Lower leg skin (tissue), 4 donors: Measurements from ENCODE around the gene ZPLD1. TPM values are rescaled to one million over a fixed set of nuclear protein-coding genes. Genes with fewer than 3 reads are reported as not detected.

Experiments
- DNase-seq, 2 donors: peaks; one replicate each; pipeline ENCODE4 v3.0.0-alpha.2; 2019; ENCODE audit warnings: low spot score in 2 of 2
- H3K4me3 ChIP-seq: fragments of 200-600 bp; sonication (generic); 2 replicates; pipeline ENCODE4 v1.5.1; 2017; ENCODE audit warnings: mild to moderate bottlenecking, low read depth; ENCODE audit not compliant: poor library complexity, severe bottlenecking
- CTCF ChIP-seq, 3 donors: fragments of 450-650 bp; IDR thresholded peaks; one replicate each; pipeline ENCODE4 v1.5.1; 2016; ENCODE audit warnings: antibody characterized with exemption in 3 of 3, mild to moderate bottlenecking in 3 of 3, moderate library complexity in 2 of 3
- POLR2A ChIP-seq, 2 donors: fragments of 450-650 bp; IDR thresholded peaks; one replicate each; pipeline ENCODE4 v1.6.1; 2016 to 2017; ENCODE audit warnings: antibody characterized with exemption in 2 of 2, mild to moderate bottlenecking in 1 of 2, moderate library complexity in 1 of 2
- WGBS, 2 donors: methylation state at CpG; one replicate each; pipeline ENCODE4 v1.1.5; 2018; 5-methylcytosine and 5-hydroxymethylcytosine counted together
- intact Hi-C: fragments of 100-400 bp; cut with DNase I; formaldehyde crosslinking; loops from one replicate; pipeline ENCODE4 v1.15.0; 2023; ENCODE audit warnings: low total_unique reads
- total RNA-seq, 4 donors: library from RNA; depleted of rRNA; stranded (reverse); fragments of >200 nt; gene quantifications; one replicate each; pipeline ENCODE4 v1.1.0, GENCODE V29; 2016

The ZPLD1 gene
- total RNA-seq, 4 donors from 2014 or later = 0.16 to 1.3 TPM; not detected in 2

- WGBS, 2 donors = 76 to 82% methylated on average over 4 of the region's 4 CpGs
- intact Hi-C loops = no loop called here
- no peak for DNase-seq
- no peak overlapping the region for H3K4me3 ChIP-seq
- TF ChIP-seq POLR2A (IDR thresholded peaks at IDR 0.05) (no peak), CTCF (IDR thresholded peaks at IDR 0.05) (no peak)
Observed at GRCh38 chr3:102476198-102476597, 41.4 kb downstream of the ZPLD1 start.

- no peak for DNase-seq
- 64 to 78% methylated on average over 1 of the region's 1 CpG for WGBS, 2 donors
Observed at GRCh38 chr3:102478160-102478559, 43.3 kb downstream of the ZPLD1 start.

GRCh38 chr3:102480139-102480538, 45.3 kb downstream of the ZPLD1 start:
- 34 to 37% methylated on average over 2 of the region's 2 CpGs for WGBS, 2 donors
- H3K4me3 ChIP-seq = no peak overlapping the region
- no peak for DNase-seq
- intact Hi-C loops = no loop called here
- TF ChIP-seq POLR2A (IDR thresholded peaks at IDR 0.05) = no peak
- TF ChIP-seq CTCF (IDR thresholded peaks at IDR 0.05) = no peak

More at GRCh38 chr3:102478160-102478559, 43.3 kb downstream of the ZPLD1 start:
- H3K4me3 ChIP-seq = no peak overlapping the region
- intact Hi-C loops = no loop called here
- TF ChIP-seq POLR2A (IDR thresholded peaks at IDR 0.05) = no peak
- TF ChIP-seq CTCF (IDR thresholded peaks at IDR 0.05) = no peak

GRCh38 chr3:102481050-102481449, 46.2 kb downstream of the ZPLD1 start:
- WGBS, 2 donors = 31 to 38% methylated on average over 4 of the region's 4 CpGs
- TF ChIP-seq CTCF (IDR thresholded peaks at IDR 0.05) = no peak
- TF ChIP-seq POLR2A (IDR thresholded peaks at IDR 0.05) = no peak
- DNase-seq = no peak
- H3K4me3 ChIP-seq = no peak overlapping the region
- intact Hi-C loops = no loop called here

- DNase-seq = no peak
- no peak overlapping the region for H3K4me3 ChIP-seq
- WGBS, 2 donors = 43 to 49% methylated on average over 3 of the region's 3 CpGs
- intact Hi-C loops = no loop called here
- TF ChIP-seq CTCF (IDR thresholded peaks at IDR 0.05) (no peak), POLR2A (IDR thresholded peaks at IDR 0.05) (no peak)
Observed at GRCh38 chr3:102483556-102483955, 48.7 kb downstream of the ZPLD1 start.

GRCh38 chr3:102484363-102484762, 49.5 kb downstream of the ZPLD1 start:
- intact Hi-C loops = no loop called here
- TF ChIP-seq CTCF (IDR thresholded peaks at IDR 0.05) = no peak
- TF ChIP-seq POLR2A (IDR thresholded peaks at IDR 0.05) = no peak
- DNase-seq = no peak
- 55 to 61% methylated on average over 3 of the region's 3 CpGs for WGBS, 2 donors
- no peak overlapping the region for H3K4me3 ChIP-seq
